Activated T-helper 17 cell treated with anti-CD3 and anti-CD28 coated beads, Interleukin-2, amount 50 U/mL, for 72 hours (primary cell): ENCODE results near the gene B3GAT1. TPM values are rescaled to one million over a fixed set of nuclear protein-coding genes. Genes with fewer than 3 reads are reported as not detected.

Source experiments
- ATAC-seq: fragments of 150-1000 bp; cut with Tn5 transposase; replicated peaks from 2 replicates; pipeline ENCODE4 v1.10.0; 2021; ENCODE audit warnings: mild to moderate bottlenecking, moderate library complexity
- H3K27ac Mint-ChIP-seq: one replicate; pipeline ENCODE4 v1.8.0; 2022; ENCODE audit warnings: mixed read lengths
- H3K27me3 Mint-ChIP-seq: one replicate; pipeline ENCODE4 v1.8.0; 2022; ENCODE audit warnings: mixed read lengths
- H3K36me3 Mint-ChIP-seq: one replicate; pipeline ENCODE4 v1.8.0; 2022; ENCODE audit warnings: low read depth, mild to moderate bottlenecking, mixed read lengths
- H3K4me1 Mint-ChIP-seq: one replicate; pipeline ENCODE4 v1.8.0; 2022; ENCODE audit warnings: mixed read lengths
- H3K4me3 Mint-ChIP-seq: one replicate; pipeline ENCODE4 v1.8.0; 2022; ENCODE audit warnings: mild to moderate bottlenecking, mixed read lengths
- H3K9me3 Mint-ChIP-seq: one replicate; pipeline ENCODE4 v1.8.0; 2022; ENCODE audit warnings: mixed read lengths
- total RNA-seq, 2 donors: library from RNA; stranded (reverse); gene quantifications; one replicate each; pipeline ENCODE4 v1.2.3, GENCODE V29; 2022

The B3GAT1 gene
- total RNA-seq, 2 donors from 2014 or later: 0.16 to 0.17 TPM

DNA sequence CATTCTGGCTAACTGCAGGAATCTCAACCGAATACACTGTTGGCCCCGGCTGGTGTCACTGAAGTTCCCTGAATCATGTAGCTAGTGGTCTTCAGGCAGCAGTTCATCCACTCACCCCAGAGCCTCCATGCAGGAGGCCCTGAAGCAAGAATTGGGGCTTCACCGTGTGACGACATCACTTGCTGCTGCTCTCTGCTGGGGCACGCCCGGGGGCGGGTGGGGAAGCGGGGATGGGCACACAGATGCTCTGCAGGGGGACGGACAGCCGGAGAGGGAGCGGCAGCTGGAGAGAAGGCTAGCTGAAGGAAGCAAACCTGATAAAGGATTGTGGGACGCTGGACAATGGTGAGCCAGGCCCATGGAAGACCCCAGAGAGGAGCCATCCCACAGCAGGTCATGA, 17.0 kb downstream of the B3GAT1 start:
- no peak overlapping the region for H3K4me3 Mint-ChIP-seq
- no peaks in the 10 kb centered on the region for H3K4me1 Mint-ChIP-seq
- ATAC-seq: no peak

DNA sequence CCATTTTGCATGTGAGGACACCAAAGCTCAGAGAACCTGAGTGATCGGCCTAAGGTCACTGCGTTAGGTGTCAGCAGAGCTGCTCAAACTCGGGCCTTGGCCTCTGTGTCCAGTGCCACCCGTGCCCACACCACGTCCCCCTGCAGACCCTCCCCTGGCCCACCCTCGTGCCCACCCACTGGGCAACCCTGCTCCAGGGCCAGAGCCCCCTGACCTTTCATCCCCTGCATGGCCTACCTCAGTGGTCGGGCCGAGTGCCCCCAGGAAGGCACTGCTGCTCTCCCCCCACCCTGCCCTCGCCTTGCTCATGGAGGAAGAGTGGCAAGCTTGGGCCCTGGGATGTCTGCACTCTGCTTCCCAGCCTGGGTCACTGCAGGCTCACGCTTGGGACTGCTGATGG, 17.7 kb downstream of the B3GAT1 start:
- Mint-ChIP-seq H3K9me3 (no peaks in the 10 kb centered on the region), H3K4me3 (no peak overlapping the region), H3K27ac (no peak overlapping the region), H3K27me3 (peaks cover 6% of the 10 kb centered on the region), H3K36me3 (no peaks in the 10 kb centered on the region), H3K4me1 (no peaks in the 10 kb centered on the region)
- no peak for ATAC-seq

More for the DNA sequence above, 17.0 kb downstream of the B3GAT1 start:
- H3K27ac Mint-ChIP-seq: no peak overlapping the region
- peaks cover 6% of the 10 kb centered on the region for H3K27me3 Mint-ChIP-seq
- H3K36me3 Mint-ChIP-seq: no peaks in the 10 kb centered on the region
- H3K9me3 Mint-ChIP-seq: no peaks in the 10 kb centered on the region

DNA sequence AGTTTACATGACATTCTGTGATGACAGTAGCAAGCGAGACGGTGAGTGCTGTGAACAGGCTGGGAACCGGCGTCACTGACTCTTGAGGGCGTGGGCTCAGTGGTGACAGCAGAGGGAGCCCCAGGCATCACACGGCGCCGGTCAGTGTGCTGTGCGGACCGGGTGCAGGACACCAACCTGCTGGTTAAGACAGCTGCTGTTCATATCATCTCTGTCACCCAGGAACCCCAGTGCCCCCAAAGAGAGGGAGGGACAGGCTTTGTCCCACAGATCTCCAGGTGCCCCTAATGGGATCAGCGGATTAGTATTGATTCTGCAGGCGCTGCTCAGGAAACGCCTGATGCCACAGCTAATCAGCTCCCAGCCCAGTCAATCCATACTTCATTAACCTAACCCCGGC, 18.4 kb downstream of the B3GAT1 start:
- peaks cover 9% of the 10 kb centered on the region for H3K27me3 Mint-ChIP-seq
- no peaks in the 10 kb centered on the region for H3K9me3 Mint-ChIP-seq
- no peaks in the 10 kb centered on the region for H3K36me3 Mint-ChIP-seq
- no peak for ATAC-seq
- H3K4me1 Mint-ChIP-seq: no peaks in the 10 kb centered on the region
- H3K4me3 Mint-ChIP-seq: no peak overlapping the region
- no peak overlapping the region for H3K27ac Mint-ChIP-seq

DNA sequence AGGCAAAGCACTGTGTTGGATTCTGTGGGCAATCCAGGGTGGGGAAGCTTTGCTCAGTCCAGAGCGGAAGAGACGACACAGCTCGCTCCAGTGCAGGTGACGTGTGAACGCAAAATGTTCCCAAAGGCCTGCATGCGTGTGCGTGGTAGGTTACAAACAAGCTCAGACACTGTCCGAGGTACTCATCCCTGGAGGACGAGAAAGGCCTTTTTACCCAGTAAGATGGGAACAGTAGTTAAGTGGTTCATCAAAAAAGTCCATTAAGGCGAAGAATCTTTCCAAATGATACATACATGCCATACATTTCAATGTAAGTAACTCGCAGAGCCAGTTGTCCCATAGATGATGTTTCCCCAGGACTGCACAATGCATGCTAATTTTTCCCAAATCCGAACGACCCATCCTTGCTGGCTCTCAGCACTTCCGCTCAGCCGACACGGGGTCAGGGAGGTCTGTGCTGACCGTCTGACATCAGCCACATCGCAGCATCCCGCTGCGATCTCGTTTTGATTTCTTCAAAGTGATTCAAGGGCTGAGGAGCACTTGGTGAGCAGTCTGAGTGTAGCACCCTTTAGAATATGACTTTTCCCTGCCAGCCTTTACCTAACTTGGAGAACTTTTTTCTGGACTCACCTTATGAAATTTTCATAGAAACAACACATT, 19.0 kb downstream of the B3GAT1 start:
- Mint-ChIP-seq H3K27ac (no peak overlapping the region), H3K36me3 (no peaks in the 10 kb centered on the region), H3K27me3 (peaks cover 11% of the 10 kb centered on the region), H3K9me3 (no peaks in the 10 kb centered on the region), H3K4me1 (no peaks in the 10 kb centered on the region), H3K4me3 (no peak overlapping the region)
- no peak for ATAC-seq

DNA sequence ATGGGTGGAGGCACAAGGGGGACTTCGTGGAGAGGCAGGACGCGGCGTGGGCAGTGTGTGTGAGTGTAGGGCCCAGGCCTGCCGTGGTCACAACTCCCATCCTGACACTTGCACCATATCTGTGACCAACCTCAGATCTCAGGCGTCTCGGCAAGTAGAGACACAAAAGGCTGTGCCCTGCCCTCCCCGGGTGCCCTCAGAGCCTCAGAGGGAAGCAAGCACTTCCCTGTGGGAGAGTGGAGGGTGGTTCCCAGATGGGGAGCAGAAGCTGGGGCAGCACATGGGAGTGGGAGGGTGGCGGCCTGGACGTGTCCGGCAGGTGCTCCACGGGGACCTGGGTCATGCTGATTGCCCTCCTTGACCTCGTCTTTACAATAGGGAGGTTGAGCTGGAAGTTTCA, 20.4 kb downstream of the B3GAT1 start:
- no peak for ATAC-seq

DNA sequence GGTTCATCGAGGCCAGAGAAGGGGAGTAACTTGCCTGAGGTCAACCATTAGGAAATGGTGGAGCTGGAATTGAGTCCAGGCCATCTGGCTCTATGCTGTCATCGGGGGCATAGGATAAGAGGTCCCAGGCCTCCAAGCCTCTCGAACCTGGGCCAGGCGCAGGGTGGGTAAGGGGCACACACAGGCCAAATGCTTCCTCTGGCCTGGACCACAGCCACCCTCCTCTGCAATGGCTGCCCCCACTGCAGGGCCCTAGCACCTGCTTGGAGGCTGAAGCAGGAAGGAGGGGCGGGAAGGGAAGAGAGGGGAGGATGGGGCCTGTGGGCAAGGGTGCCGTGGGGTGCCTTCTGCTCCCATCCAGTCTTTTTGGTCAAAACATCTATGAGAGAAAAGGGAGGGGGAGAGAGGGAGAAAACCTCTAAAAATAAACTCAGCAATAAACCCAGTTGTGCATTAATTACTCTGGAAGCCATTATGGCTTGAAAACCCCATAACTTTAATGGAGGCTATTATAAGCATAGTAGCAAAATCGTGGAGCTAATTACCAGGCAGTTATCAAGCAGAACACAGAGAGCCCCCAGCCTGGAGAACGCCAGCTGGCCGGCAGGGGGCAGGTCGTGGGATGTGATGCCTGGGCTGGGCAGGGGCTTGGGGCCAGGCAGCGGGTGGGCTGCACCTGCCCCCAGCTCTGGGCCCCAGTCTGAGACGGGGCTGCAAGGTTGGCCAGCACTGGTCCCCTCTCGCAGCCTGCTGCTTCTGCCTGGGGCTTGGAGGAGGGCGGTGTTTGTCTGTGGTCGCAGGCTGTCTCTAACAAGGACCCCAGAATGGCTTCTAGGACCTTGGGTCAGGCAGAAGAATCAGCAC, 21.1 kb downstream of the B3GAT1 start:
- Mint-ChIP-seq H3K36me3 (no peaks in the 10 kb centered on the region), H3K4me1 (peaks cover 15% of the 10 kb centered on the region), H3K27ac (no peak overlapping the region), H3K27me3 (peaks cover 6% of the 10 kb centered on the region), H3K4me3 (no peak overlapping the region), H3K9me3 (no peaks in the 10 kb centered on the region)
- ATAC-seq: no peak

More for the DNA sequence above, 20.4 kb downstream of the B3GAT1 start:
- peaks cover 6% of the 10 kb centered on the region for H3K27me3 Mint-ChIP-seq
- H3K9me3 Mint-ChIP-seq: no peaks in the 10 kb centered on the region
- H3K36me3 Mint-ChIP-seq: no peaks in the 10 kb centered on the region
- peaks cover 9% of the 10 kb centered on the region for H3K4me1 Mint-ChIP-seq
- no peak overlapping the region for H3K4me3 Mint-ChIP-seq
- no peak overlapping the region for H3K27ac Mint-ChIP-seq

DNA sequence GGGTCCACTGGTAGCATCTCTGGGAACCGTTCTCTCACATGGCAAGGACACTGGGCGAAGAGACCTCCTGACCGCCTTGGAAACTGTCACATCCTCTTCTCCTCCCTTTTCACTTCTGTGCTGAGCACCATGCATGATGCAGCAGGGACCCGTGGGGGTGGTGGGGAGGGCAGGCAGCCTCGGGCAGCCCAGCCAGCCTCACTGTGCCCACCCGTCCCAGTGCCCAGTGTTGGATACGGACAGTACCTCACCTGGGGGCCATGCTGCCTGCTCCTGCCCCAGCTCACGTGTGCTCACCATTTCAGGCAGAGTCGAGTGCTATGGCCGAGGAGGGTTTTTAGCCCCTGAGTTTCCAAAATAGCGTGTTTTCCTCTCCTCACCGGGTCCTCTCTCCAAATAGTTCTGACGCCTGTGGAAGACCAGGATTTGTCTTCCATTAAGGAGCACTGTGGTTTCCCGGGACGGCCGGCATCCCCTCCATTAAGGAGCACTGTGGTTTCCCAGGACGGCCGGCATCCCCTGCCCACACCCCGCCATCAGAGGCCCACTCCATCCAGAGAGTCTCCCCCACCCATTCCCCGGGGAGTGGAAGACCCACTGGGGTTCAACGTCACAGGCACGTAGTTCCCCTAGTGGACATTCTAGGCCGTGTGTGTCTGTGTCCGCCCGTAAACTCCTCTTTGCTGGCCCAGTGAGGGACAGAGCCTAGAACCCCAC, 22.4 kb downstream of the B3GAT1 start:
- H3K4me3 Mint-ChIP-seq: no peak overlapping the region
- ATAC-seq: no peak
- no peak overlapping the region for H3K27ac Mint-ChIP-seq
- H3K36me3 Mint-ChIP-seq: no peaks in the 10 kb centered on the region
- peaks cover 19% of the 10 kb centered on the region for H3K4me1 Mint-ChIP-seq
- H3K27me3 Mint-ChIP-seq: peaks cover 6% of the 10 kb centered on the region
- no peaks in the 10 kb centered on the region for H3K9me3 Mint-ChIP-seq

DNA sequence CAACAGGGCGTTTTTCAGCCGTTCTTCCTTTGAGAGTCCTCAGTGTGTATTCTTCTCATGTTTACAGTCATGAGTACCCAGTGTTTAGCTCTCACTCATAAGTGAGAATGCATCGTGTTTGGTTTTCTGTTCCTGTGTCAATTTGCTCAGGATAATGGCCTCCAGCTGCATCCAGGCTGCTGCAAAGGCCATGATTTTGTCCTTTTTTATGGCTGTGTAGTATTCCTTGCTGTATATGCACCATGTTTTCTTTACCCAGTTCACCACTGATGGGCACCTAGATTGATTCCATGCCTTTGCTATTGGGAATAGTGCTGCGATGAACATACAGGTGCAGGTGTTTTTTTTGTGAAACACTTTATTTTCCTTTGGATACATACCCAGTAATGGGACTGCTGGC, 23.5 kb downstream of the B3GAT1 start:
- Mint-ChIP-seq H3K27ac (no peak overlapping the region), H3K36me3 (no peaks in the 10 kb centered on the region), H3K27me3 (peaks cover 6% of the 10 kb centered on the region), H3K4me3 (no peak overlapping the region), H3K9me3 (no peaks in the 10 kb centered on the region), H3K4me1 (peaks cover 19% of the 10 kb centered on the region)
- no peak for ATAC-seq

DNA sequence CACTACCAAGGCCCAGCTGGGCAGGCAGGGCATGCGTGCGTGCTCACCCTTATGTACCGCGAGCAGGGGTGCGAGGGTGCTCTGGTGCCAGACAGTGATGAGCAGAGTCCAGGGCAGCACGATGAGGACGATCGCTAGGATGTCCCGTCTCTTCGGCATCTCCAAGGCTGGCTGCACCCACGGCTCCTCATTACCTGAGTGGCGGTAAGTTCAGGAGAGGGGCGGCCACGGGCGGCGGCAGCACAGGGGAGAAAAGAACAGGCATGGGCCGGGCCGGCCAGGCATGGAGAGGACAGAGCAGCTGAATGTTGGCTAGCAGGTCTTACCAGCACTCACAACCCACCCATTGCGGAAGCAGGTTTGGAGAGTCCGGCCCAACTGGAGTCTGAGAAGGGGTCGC, 24.5 kb downstream of the B3GAT1 start:
- peaks cover 9% of the 10 kb centered on the region for H3K27me3 Mint-ChIP-seq
- H3K36me3 Mint-ChIP-seq: no peaks in the 10 kb centered on the region
- H3K9me3 Mint-ChIP-seq: no peaks in the 10 kb centered on the region
- H3K4me3 Mint-ChIP-seq: peak overlapping the region; percentile 7
- H3K27ac Mint-ChIP-seq: no peak overlapping the region
- ATAC-seq: no peak
- H3K4me1 Mint-ChIP-seq: peaks cover 19% of the 10 kb centered on the region

DNA sequence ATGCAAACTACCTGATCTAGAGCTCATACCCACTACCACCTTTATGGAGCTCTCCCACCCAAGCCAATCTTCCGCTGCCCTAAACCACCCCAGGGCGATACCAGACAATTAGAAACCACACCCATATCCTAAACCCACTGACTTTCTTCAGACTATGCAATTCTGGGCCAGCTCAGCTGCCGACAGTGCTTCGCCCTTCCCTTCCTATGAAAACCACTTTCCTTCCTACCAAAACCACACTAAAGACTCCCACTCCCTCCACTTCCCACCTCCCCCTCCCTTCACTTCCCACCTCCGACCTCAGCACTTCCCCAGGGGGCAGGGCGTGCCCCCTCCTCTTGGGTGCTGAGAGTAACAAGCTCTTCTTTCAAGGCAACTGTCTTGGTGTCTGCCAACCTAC, 25.1 kb downstream of the B3GAT1 start:
- no peak for ATAC-seq
- Mint-ChIP-seq H3K36me3 (no peaks in the 10 kb centered on the region), H3K4me3 (peak overlapping the region; percentile 7), H3K9me3 (no peaks in the 10 kb centered on the region), H3K4me1 (peaks cover 19% of the 10 kb centered on the region), H3K27me3 (peaks cover 12% of the 10 kb centered on the region), H3K27ac (no peak overlapping the region)

DNA sequence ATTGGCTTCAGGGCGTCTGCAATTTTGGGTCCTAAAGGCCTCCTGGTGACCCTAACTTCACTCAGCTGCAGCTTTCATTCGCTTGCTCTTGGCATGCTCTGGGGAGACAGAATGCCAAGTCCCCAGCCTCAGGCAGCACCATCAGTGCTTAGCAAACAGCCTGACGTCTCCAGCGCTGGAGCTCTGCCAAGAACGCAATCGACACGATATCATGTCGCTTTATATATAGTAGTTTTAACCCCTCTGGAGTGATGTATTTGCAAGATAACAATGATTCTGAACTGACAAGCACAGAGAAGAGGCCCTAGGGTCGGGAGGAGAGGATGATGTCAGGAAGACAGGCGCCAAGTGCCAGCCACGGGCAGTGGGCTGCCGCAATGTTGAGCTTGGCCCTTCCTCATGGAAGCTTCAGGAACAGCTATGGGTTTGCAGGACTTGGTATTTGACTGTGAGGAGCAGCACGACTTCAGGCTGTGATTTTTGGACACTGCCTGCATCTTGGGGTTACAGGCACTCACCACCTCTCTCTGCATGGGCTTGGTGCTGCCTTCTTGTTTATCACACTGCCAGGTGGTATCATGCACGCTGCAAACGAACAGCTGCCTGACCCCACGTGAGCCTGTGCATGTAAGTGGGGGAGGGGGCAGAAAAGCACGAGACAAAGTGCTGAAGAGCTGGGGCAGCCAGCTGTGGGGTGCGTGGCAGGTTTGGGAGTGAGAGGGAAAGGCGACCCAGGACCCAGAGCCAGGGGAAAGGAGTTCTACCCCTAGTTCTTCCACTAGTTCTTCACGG, 26.1 kb downstream of the B3GAT1 start:
- Mint-ChIP-seq H3K27me3 (peaks cover 12% of the 10 kb centered on the region), H3K4me1 (peaks cover 19% of the 10 kb centered on the region), H3K27ac (no peak overlapping the region), H3K4me3 (peak overlapping the region; percentile 7), H3K36me3 (no peaks in the 10 kb centered on the region), H3K9me3 (no peaks in the 10 kb centered on the region)
- no peak for ATAC-seq

DNA sequence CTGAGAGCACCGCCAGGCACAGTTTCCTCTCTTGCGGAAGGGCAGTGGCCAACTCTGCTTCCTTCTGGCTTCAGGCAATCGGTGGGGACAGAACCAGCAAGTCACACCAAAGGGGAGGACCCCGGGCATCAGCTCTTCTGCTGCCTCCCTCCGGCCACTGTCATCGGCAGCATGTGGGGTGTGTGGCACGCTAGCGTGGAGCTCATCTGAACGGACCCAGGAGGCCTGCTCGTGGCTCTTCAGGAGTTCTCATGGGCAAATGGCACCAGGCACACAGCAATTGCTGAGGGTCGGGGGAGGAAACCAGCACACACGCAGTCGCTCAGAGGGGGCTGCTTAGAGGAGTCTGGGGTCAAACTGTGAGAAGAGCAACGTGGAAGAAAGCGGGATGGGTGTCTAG, 26.9 kb downstream of the B3GAT1 start:
- Mint-ChIP-seq H3K4me1 (peaks cover 19% of the 10 kb centered on the region), H3K27ac (no peak overlapping the region), H3K9me3 (no peaks in the 10 kb centered on the region), H3K27me3 (peaks cover 12% of the 10 kb centered on the region), H3K36me3 (no peaks in the 10 kb centered on the region), H3K4me3 (no peak overlapping the region)
- ATAC-seq: no peak

DNA sequence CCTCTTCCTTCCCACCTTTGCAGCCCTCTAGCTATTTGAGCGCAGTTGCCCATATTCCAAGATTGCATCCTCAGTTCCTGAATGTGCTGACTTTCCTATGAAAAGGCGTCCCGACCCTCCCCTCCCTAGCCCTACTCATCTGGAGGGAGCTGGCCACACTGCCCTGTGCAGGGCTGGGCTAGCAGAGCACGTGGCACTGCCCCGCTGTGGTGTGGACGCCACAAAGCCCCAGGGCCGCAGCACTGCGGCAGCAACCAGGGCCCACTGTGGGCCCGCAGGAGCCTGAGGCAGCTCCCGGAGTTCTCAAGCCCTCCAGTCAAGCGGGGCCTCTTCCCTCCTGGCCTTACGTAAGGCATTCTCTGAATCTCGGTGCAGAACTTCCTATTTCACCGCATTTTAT, 27.6 kb downstream of the B3GAT1 start:
- H3K4me1 Mint-ChIP-seq: peaks cover 19% of the 10 kb centered on the region
- H3K27me3 Mint-ChIP-seq: peaks cover 12% of the 10 kb centered on the region
- H3K9me3 Mint-ChIP-seq: no peaks in the 10 kb centered on the region
- ATAC-seq: no peak
- no peak overlapping the region for H3K27ac Mint-ChIP-seq
- H3K36me3 Mint-ChIP-seq: no peaks in the 10 kb centered on the region
- H3K4me3 Mint-ChIP-seq: no peak overlapping the region

DNA sequence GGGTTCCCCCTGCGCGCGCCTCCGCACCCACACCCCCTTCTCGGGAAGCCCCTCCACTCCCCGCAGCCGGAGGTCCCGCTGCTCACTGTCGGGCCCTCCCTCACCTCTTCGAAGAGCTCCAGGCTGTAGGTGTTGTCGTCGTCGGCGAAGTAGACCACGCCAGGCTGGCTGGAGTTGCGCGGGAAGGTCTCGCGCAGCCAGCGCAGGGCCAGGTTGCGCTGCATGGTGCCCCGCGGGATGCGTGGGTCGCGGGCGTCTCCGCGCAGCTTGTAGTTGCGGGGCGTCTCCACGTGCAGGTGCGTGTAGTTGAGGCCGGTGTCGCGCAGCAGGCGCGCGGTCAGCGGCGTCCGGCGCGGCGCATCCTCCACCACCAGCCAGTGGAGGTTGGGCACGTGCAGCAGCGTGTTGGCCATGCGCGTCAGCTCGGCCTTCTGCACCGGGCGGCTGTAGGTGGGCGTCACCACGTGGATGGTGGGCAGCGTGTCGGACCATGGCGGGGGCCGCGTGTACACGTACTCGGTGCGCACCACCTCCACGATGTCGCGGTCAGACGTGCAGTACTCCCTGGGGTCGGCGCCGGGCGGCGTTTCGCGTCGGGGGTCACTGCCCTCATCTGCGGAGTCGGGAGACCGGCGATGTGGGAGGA, 28.3 kb downstream of the B3GAT1 start:
- no peaks in the 10 kb centered on the region for H3K36me3 Mint-ChIP-seq
- peaks cover 19% of the 10 kb centered on the region for H3K4me1 Mint-ChIP-seq
- ATAC-seq: no peak
- H3K9me3 Mint-ChIP-seq: no peaks in the 10 kb centered on the region
- H3K27me3 Mint-ChIP-seq: peaks cover 9% of the 10 kb centered on the region
- no peak overlapping the region for H3K4me3 Mint-ChIP-seq
- no peak overlapping the region for H3K27ac Mint-ChIP-seq
